Measurements from ENCODE around the gene BAIAP2L2. TPM values are rescaled to one million over a fixed set of nuclear protein-coding genes. Genes with fewer than 3 reads are reported as not detected.

Gene BAIAP2L2
- total and polyA plus RNA-seq, 2 experiments from 2014 or later, result 3.9 to 5.6 TPM

DNA sequence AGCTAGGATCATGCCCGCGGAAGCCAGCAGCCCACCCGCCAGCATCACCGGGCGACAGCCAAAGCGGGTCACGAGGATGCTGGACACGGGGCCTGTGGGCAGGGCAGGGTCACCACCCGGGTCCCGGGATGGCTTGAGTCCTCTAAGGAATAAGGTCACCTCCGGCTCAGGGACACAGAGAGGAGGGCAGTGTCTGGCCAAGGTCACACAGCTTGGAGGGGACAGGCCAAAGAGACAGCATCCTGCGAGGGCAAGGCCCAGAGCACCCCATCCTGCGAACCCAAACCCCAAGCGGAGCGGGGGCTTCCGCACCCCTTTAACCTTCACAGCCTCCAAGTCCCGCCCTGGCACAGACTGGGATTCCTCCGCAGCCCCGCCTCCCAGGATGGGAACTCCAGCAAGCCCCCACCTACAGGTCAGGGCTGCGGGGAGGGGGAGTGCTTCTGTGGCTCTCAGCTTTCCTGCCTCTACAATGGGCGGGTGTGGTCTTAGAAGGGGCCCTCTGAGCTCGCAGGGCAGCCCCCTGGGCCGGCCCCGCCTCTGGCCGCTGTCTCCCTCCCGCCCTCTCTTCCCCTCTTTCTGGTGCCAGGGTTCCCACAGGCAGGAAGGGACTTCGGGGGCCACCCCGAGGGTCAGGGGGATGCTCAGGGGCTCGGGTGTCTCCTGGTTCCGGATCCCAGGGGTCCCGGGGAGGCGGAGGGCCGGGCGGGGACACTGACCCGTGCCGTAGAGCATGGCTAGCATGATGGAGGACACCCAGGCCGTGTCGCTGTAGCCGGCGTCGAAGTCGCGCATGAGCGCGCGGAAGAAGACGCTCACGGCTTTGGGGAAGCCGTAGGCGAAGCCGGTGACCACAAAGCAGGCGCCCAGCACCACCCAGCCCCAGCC lies 28.3 kb downstream of the BAIAP2L2 start:
- peak; percentile 58 for DNase-seq (ENCODE audit: low spot score)
- H3K9me2 ChIP-seq (ENCODE audit: insufficient read depth), result no peaks in the 10 kb centered on the region
- no peaks in the 10 kb centered on the region; the same call in 2 of the 3 replicates for H3K36me3 Mint-ChIP-seq (ENCODE audit: low read depth)
- no peaks in the 10 kb centered on the region for H3K9me3 Mint-ChIP-seq
- H4K20me1 ChIP-seq (replicated peaks; ENCODE audit: insufficient read depth), result no peaks in the 10 kb centered on the region; the same call in 1 of the 2 replicates
- H3K27ac Mint-ChIP-seq, result no peak overlapping the region
- H3K4me2 ChIP-seq, result peak overlapping the region; percentile 78
- no peak overlapping the region for H3K27ac ChIP-seq (ENCODE audit: low read depth)
- H3K4me3 ChIP-seq, result peak overlapping the region; percentile 51
- peaks cover 32% of the 10 kb centered on the region for H3K27me3 Mint-ChIP-seq (ENCODE audit: insufficient read depth, low read depth, poor library complexity)
- H3K36me3 ChIP-seq (ENCODE audit: insufficient read depth), result no peaks in the 10 kb centered on the region
- peak; percentile 3; the same call in 2 of the 3 replicates for ATAC-seq
- peaks cover 6% of the 10 kb centered on the region; the same call in 2 of the 3 replicates for H3K4me1 Mint-ChIP-seq
- H3K4me1 ChIP-seq (ENCODE audit: insufficient read depth), result peaks cover 25% of the 10 kb centered on the region; the same call in 1 of the 2 replicates
- H3F3A ChIP-seq (replicated peaks; ENCODE audit: low read depth), result no peaks in the 10 kb centered on the region
- no peak overlapping the region for H3K4me3 Mint-ChIP-seq
- TF ChIP-seq, protein P1, sequence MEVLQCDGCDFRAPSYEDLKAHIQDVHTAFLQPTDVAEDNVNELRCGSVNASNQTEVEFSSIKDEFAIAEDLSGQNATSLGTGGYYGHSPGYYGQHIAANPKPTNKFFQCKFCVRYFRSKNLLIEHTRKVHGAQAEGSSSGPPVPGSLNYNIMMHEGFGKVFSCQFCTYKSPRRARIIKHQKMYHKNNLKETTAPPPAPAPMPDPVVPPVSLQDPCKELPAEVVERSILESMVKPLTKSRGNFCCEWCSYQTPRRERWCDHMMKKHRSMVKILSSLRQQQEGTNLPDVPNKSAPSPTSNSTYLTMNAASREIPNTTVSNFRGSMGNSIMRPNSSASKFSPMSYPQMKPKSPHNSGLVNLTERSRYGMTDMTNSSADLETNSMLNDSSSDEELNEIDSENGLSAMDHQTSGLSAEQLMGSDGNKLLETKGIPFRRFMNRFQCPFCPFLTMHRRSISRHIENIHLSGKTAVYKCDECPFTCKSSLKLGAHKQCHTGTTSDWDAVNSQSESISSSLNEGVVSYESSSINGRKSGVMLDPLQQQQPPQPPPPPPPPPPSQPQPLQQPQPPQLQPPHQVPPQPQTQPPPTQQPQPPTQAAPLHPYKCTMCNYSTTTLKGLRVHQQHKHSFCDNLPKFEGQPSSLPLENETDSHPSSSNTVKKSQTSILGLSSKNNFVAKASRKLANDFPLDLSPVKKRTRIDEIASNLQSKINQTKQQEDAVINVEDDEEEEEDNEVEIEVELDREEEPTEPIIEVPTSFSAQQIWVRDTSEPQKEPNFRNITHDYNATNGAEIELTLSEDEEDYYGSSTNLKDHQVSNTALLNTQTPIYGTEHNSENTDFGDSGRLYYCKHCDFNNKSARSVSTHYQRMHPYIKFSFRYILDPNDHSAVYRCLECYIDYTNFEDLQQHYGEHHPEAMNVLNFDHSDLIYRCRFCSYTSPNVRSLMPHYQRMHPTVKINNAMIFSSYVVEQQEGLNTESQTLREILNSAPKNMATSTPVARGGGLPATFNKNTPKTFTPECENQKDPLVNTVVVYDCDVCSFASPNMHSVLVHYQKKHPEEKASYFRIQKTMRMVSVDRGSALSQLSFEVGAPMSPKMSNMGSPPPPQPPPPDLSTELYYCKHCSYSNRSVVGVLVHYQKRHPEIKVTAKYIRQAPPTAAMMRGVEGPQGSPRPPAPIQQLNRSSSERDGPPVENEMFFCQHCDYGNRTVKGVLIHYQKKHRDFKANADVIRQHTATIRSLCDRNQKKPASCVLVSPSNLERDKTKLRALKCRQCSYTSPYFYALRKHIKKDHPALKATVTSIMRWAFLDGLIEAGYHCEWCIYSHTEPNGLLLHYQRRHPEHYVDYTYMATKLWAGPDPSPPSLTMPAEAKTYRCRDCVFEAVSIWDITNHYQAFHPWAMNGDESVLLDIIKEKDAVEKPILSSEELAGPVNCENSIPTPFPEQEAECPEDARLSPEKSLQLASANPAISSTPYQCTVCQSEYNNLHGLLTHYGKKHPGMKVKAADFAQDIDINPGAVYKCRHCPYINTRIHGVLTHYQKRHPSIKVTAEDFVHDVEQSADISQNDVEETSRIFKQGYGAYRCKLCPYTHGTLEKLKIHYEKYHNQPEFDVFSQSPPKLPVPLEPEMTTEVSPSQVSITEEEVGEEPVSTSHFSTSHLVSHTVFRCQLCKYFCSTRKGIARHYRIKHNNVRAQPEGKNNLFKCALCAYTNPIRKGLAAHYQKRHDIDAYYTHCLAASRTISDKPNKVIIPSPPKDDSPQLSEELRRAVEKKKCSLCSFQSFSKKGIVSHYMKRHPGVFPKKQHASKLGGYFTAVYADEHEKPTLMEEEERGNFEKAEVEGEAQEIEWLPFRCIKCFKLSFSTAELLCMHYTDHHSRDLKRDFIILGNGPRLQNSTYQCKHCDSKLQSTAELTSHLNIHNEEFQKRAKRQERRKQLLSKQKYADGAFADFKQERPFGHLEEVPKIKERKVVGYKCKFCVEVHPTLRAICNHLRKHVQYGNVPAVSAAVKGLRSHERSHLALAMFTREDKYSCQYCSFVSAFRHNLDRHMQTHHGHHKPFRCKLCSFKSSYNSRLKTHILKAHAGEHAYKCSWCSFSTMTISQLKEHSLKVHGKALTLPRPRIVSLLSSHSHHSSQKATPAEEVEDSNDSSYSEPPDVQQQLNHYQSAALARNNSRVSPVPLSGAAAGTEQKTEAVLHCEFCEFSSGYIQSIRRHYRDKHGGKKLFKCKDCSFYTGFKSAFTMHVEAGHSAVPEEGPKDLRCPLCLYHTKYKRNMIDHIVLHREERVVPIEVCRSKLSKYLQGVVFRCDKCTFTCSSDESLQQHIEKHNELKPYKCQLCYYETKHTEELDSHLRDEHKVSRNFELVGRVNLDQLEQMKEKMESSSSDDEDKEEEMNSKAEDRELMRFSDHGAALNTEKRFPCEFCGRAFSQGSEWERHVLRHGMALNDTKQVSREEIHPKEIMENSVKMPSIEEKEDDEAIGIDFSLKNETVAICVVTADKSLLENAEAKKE (CRISPR knock-in tag; IDR thresholded peaks at IDR 0.05), result no peak
- TF ChIP-seq ZNF114 (CRISPR knock-in tag; IDR thresholded peaks at IDR 0.05) (no peak), STAT1 (IDR thresholded peaks at IDR 0.05; ENCODE audit: unreplicated experiment) (no peak), JUNB (IDR thresholded peaks at IDR 0.05; ENCODE audit: unreplicated experiment) (no peak)
- TF ChIP-seq, protein P2, sequence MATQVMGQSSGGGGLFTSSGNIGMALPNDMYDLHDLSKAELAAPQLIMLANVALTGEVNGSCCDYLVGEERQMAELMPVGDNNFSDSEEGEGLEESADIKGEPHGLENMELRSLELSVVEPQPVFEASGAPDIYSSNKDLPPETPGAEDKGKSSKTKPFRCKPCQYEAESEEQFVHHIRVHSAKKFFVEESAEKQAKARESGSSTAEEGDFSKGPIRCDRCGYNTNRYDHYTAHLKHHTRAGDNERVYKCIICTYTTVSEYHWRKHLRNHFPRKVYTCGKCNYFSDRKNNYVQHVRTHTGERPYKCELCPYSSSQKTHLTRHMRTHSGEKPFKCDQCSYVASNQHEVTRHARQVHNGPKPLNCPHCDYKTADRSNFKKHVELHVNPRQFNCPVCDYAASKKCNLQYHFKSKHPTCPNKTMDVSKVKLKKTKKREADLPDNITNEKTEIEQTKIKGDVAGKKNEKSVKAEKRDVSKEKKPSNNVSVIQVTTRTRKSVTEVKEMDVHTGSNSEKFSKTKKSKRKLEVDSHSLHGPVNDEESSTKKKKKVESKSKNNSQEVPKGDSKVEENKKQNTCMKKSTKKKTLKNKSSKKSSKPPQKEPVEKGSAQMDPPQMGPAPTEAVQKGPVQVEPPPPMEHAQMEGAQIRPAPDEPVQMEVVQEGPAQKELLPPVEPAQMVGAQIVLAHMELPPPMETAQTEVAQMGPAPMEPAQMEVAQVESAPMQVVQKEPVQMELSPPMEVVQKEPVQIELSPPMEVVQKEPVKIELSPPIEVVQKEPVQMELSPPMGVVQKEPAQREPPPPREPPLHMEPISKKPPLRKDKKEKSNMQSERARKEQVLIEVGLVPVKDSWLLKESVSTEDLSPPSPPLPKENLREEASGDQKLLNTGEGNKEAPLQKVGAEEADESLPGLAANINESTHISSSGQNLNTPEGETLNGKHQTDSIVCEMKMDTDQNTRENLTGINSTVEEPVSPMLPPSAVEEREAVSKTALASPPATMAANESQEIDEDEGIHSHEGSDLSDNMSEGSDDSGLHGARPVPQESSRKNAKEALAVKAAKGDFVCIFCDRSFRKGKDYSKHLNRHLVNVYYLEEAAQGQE (IDR thresholded peaks at IDR 0.05; ENCODE audit: unreplicated experiment), result no peak
- TF ChIP-seq, protein P3, sequence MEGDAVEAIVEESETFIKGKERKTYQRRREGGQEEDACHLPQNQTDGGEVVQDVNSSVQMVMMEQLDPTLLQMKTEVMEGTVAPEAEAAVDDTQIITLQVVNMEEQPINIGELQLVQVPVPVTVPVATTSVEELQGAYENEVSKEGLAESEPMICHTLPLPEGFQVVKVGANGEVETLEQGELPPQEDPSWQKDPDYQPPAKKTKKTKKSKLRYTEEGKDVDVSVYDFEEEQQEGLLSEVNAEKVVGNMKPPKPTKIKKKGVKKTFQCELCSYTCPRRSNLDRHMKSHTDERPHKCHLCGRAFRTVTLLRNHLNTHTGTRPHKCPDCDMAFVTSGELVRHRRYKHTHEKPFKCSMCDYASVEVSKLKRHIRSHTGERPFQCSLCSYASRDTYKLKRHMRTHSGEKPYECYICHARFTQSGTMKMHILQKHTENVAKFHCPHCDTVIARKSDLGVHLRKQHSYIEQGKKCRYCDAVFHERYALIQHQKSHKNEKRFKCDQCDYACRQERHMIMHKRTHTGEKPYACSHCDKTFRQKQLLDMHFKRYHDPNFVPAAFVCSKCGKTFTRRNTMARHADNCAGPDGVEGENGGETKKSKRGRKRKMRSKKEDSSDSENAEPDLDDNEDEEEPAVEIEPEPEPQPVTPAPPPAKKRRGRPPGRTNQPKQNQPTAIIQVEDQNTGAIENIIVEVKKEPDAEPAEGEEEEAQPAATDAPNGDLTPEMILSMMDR (conservative IDR thresholded peaks at IDR 0.05; ENCODE audit: low read depth in 2 of 2), result 0 out of 4 replicates have a peak, but pooled peaks of 1 of the 2 experiments have one; percentile 0
- H2AFZ ChIP-seq, result no peak overlapping the region; the same call in 1 of the 2 replicates
- peaks cover 38% of the 10 kb centered on the region for H3K27me3 ChIP-seq (ENCODE audit: insufficient read depth)
- H3K79me2 ChIP-seq (replicated peaks; ENCODE audit: insufficient read depth), result no peaks in the 10 kb centered on the region
